Measurements from ENCODE around the gene WWC2.

DNA sequence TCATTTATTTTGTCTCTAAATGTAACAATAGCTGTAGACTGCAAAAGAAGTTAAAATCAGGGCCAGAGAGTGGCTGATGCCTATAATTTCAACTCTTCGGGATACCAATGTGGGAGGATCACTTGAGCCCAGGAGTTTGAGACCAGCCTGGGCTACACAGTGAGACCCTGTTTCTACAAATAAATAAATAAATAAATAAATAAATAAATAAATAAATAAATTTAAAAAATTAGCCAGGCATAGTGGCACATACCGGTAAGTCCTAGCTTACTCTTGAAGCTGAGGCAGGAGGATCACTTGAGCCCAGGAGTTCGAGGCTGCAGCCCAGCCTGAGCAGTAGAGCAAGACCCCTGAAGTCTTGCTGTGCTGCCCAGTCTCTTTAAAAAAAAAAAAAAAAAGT lies 79.1 kb downstream of the WWC2 start:
- TF ChIP-seq, protein P1, sequence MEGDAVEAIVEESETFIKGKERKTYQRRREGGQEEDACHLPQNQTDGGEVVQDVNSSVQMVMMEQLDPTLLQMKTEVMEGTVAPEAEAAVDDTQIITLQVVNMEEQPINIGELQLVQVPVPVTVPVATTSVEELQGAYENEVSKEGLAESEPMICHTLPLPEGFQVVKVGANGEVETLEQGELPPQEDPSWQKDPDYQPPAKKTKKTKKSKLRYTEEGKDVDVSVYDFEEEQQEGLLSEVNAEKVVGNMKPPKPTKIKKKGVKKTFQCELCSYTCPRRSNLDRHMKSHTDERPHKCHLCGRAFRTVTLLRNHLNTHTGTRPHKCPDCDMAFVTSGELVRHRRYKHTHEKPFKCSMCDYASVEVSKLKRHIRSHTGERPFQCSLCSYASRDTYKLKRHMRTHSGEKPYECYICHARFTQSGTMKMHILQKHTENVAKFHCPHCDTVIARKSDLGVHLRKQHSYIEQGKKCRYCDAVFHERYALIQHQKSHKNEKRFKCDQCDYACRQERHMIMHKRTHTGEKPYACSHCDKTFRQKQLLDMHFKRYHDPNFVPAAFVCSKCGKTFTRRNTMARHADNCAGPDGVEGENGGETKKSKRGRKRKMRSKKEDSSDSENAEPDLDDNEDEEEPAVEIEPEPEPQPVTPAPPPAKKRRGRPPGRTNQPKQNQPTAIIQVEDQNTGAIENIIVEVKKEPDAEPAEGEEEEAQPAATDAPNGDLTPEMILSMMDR (IDR thresholded peaks at IDR 0.05 in 8 of 11, conservative IDR thresholded peaks at IDR 0.05 in 3 of 11), result no peak
- no peak for TF ChIP-seq POLR2A (IDR thresholded peaks at IDR 0.05)
